Measurements from ENCODE around the gene SLCO4A1. TPM values are rescaled to one million over a fixed set of nuclear protein-coding genes. Genes with fewer than 3 reads are reported as not detected.

The SLCO4A1 gene
- total and polyA plus RNA-seq, 9 of the 15 experiments (the other 6 are each of a cell fraction or from before 2014, with no cell fraction given), result 1.6 to 21.9 (median 12.8) TPM

DNA sequence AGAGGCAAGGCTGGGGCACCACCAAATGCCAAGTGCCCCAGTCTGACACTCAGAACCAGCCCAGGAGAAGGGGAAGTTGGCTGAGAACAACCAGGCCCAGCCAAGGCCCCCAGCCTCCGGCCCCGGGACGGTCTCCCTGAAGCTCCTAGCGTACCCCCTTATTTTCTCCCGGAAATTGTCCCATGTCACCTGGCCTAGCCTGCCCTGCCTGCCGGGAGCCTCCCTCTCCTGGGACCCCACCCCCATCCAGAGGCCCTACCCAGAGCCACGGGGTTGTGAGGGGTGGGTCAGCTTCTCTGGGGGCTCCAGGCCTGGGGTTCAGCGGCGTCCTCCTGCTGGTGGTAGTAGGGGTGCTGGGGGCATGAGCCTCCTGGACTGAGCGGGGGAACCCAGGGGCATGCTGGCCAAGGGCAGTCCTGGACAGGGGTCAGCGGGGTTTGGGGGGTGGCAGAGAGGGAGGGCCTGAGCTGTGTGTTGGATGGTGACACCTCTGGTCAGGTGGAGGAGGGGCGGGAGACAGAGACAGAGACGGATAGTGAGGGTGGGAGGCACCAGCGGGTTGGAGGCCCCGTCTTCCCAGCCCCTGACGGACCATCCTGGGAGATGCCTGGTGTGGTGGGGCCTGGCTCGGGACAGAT is 7.9 kb upstream of the SLCO4A1 start:
- Histone ChIP-seq H3K36me3 (ENCODE audit: control insufficient read depth, insufficient read depth, low read length) (no peaks in the 10 kb centered on the region), H3K27me3 (ENCODE audit: control insufficient read depth in 2 of 2, insufficient read depth in 2 of 2, low read length in 2 of 2) (peaks cover 40 to 72% of the 10 kb centered on the region in 2 experiments), H3K9me3 (replicated peaks; ENCODE audit: control insufficient read depth, insufficient read depth, low read depth, low read length) (no peaks in the 10 kb centered on the region), H3K4me3 (no peak overlapping the region), H2AFZ (ENCODE audit: low read depth, low read length) (no peak overlapping the region), H3K4me2 (ENCODE audit: insufficient read depth, low read length) (no peak overlapping the region), H3K79me2 (ENCODE audit: control insufficient read depth, insufficient read depth, low read length) (no peaks in the 10 kb centered on the region), H3K9me1 (ENCODE audit: control insufficient read depth, insufficient read depth, low read length) (no peaks in the 10 kb centered on the region), H3K27ac (ENCODE audit: extremely low read depth, low read depth, low read length) (no peak overlapping the region), H4K20me1 (replicated peaks; ENCODE audit: control insufficient read depth, insufficient read depth, low read length) (0 out of 2 replicates have a peak, but pooled peaks cover 4% of the 10 kb centered on the region), H3K4me1 (replicated peaks in 1 of 2; ENCODE audit: control insufficient read depth in 2 of 2, insufficient read depth in 2 of 2, low read length in 2 of 2) (peaks cover 0 to 45% of the 10 kb centered on the region in 2 experiments; a peak in 3 of 5 replicates), H3K9ac (ENCODE audit: insufficient read depth in 1 of 2, low read depth in 2 of 2, low read length in 2 of 2) (peak overlapping the region in 1 of 2 experiments; percentile 64; a peak in 1 of 4 replicates)
- intact Hi-C loops (cut with micrococcal nuclease) (no loop called here), in situ Hi-C loops (cut with MboI) (no loop called here)
- no peak for FAIRE-seq
- ATAC-seq, result no peak
- ChIA-PET CTCF (ENCODE audit: low intra/inter-chr PET ratio) (no interaction called here), POLR2A (interaction anchor here (0.9 to 1.1 kb wide), 2 partner anchors 8 to 181 kb away, joined by 3 read pairs; partner anchors contain the start of gene SLCO4A1)
- 28% methylated on average over 11 of the region's 17 CpGs for WGBS (ENCODE audit: insufficient coverage, low coverage, missing lambda C conversion rate)
- no peak for DNase-seq (ENCODE audit: extremely low read depth in 1 of 4, low spot score in 3 of 4)
- no TSS peak for BruUV-seq (replicated peaks)
- no peak for TF ChIP-seq HDGF (IDR thresholded peaks at IDR 0.05)
- TF ChIP-seq, protein P1, sequence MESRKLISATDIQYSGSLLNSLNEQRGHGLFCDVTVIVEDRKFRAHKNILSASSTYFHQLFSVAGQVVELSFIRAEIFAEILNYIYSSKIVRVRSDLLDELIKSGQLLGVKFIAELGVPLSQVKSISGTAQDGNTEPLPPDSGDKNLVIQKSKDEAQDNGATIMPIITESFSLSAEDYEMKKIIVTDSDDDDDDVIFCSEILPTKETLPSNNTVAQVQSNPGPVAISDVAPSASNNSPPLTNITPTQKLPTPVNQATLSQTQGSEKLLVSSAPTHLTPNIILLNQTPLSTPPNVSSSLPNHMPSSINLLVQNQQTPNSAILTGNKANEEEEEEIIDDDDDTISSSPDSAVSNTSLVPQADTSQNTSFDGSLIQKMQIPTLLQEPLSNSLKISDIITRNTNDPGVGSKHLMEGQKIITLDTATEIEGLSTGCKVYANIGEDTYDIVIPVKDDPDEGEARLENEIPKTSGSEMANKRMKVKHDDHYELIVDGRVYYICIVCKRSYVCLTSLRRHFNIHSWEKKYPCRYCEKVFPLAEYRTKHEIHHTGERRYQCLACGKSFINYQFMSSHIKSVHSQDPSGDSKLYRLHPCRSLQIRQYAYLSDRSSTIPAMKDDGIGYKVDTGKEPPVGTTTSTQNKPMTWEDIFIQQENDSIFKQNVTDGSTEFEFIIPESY (CRISPR knock-in tag; IDR thresholded peaks at IDR 0.05), result no peak
- no peak for TF ChIP-seq ZNF785 (CRISPR knock-in tag; IDR thresholded peaks at IDR 0.05)
- no peak for TF ChIP-seq NFE2 (IDR thresholded peaks at IDR 0.05; ENCODE audit: low read depth)
- TF ChIP-seq SIN3A (IDR thresholded peaks at IDR 0.05; ENCODE audit: borderline replicate concordance in 2 of 2, control insufficient read depth in 1 of 2, low read depth in 2 of 2, low read length in 2 of 2), result no peak
- no peak for TF ChIP-seq NONO (IDR thresholded peaks at IDR 0.05; ENCODE audit: low read depth in 2 of 2, low read length in 1 of 2)
- TF ChIP-seq, protein P2, sequence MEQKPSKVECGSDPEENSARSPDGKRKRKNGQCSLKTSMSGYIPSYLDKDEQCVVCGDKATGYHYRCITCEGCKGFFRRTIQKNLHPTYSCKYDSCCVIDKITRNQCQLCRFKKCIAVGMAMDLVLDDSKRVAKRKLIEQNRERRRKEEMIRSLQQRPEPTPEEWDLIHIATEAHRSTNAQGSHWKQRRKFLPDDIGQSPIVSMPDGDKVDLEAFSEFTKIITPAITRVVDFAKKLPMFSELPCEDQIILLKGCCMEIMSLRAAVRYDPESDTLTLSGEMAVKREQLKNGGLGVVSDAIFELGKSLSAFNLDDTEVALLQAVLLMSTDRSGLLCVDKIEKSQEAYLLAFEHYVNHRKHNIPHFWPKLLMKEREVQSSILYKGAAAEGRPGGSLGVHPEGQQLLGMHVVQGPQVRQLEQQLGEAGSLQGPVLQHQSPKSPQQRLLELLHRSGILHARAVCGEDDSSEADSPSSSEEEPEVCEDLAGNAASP (IDR thresholded peaks at IDR 0.05), result no peak
- TF ChIP-seq, protein P3, sequence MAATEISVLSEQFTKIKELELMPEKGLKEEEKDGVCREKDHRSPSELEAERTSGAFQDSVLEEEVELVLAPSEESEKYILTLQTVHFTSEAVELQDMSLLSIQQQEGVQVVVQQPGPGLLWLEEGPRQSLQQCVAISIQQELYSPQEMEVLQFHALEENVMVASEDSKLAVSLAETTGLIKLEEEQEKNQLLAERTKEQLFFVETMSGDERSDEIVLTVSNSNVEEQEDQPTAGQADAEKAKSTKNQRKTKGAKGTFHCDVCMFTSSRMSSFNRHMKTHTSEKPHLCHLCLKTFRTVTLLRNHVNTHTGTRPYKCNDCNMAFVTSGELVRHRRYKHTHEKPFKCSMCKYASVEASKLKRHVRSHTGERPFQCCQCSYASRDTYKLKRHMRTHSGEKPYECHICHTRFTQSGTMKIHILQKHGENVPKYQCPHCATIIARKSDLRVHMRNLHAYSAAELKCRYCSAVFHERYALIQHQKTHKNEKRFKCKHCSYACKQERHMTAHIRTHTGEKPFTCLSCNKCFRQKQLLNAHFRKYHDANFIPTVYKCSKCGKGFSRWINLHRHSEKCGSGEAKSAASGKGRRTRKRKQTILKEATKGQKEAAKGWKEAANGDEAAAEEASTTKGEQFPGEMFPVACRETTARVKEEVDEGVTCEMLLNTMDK (IDR thresholded peaks at IDR 0.05; ENCODE audit: borderline replicate concordance, insufficient read depth, low read depth, low read length, poor library complexity, severe bottlenecking), result no peak
- no peak for TF ChIP-seq DIDO1 (tag; IDR thresholded peaks at IDR 0.05; ENCODE audit: low read depth)
- TF ChIP-seq HDAC8 (tag; IDR thresholded peaks at IDR 0.05), result no peak
- no peak for TF ChIP-seq LCOR (CRISPR knock-in tag; IDR thresholded peaks at IDR 0.05)
- TF ChIP-seq RCOR1 (IDR thresholded peaks at IDR 0.05; ENCODE audit: borderline replicate concordance in 1 of 2, low read depth in 2 of 2, low read length in 2 of 2), result no peak
- no peak for TF ChIP-seq FOXA1 (IDR thresholded peaks at IDR 0.05; ENCODE audit: borderline replicate concordance)
- no peak for TF ChIP-seq ZNF589 (CRISPR knock-in tag; IDR thresholded peaks at IDR 0.05; ENCODE audit: low read depth)
- TF ChIP-seq TARDBP (IDR thresholded peaks at IDR 0.05), result no peak
- no peak for TF ChIP-seq SMC3 (conservative IDR thresholded peaks at IDR 0.05; ENCODE audit: insufficient read depth, low read depth, low read length)
- no peak for TF ChIP-seq HDAC6 (IDR thresholded peaks at IDR 0.05; ENCODE audit: low read depth, low read length)

All from K562 (cell line).